K562 (cell line): ENCODE data around the gene AZU1. TPM values are rescaled to one million over a fixed set of nuclear protein-coding genes. Genes with fewer than 3 reads are reported as not detected.

ENCODE experiments used
- CREB5 ChIP-seq: fragments of 250-450 bp; sonication (Bioruptor Pico); IDR thresholded peaks from 2 replicates; pipeline ENCODE4 v1.5.0; 2020; ENCODE audit warnings: mild to moderate bottlenecking
- E4F1 ChIP-seq: fragments of 250-450 bp; sonication (Bioruptor Pico); IDR thresholded peaks from 2 replicates; pipeline ENCODE4 v1.5.0; 2021; ENCODE audit warnings: mild to moderate bottlenecking, borderline replicate concordance
- IFI16 ChIP-seq: fragments of 250-450 bp; sonication (Bioruptor Pico); IDR thresholded peaks from 2 replicates; pipeline ENCODE4 v2.1.2; 2022; ENCODE audit warnings: mild to moderate bottlenecking, inconsistent platforms
- KLF1 ChIP-seq: fragments of 450-650 bp; IDR thresholded peaks from 2 replicates; pipeline ENCODE4 v1.6.1; 2016; ENCODE audit warnings: missing genetic modification characterization, missing compliant biosample characterization
- MCM3 ChIP-seq: fragments of 450-650 bp; IDR thresholded peaks from 2 replicates; pipeline ENCODE4 v1.6.1; 2016
- MLLT1 ChIP-seq, 2 experiments: fragments of 450-650 bp; IDR thresholded peaks; 2 replicates each; pipeline ENCODE4 v1.6.1; 2016
- RB1 ChIP-seq: fragments of 450-650 bp; IDR thresholded peaks from 2 replicates; pipeline ENCODE4 v1.6.1; 2017; ENCODE audit warnings: low read depth, mild to moderate bottlenecking
- RBM39 ChIP-seq: fragments of 200-400 bp; formaldehyde crosslinking; optimal IDR thresholded peaks from 2 replicates; pipeline ENCODE3; 2018; ENCODE audit warnings: low read depth, low read length
- SIN3A ChIP-seq, 2 experiments: fragments of 150-350 bp in 1 of 2; IDR thresholded peaks; 2 replicates each; pipeline ENCODE4 v1.6.1; 2011 to 2016; ENCODE audit warnings: borderline replicate concordance in 2 of 2, low read depth in 2 of 2, low read length in 2 of 2, mild to moderate bottlenecking in 2 of 2, moderate library complexity in 2 of 2; ENCODE audit not compliant: control insufficient read depth in 1 of 2
- SMAD2 ChIP-seq: fragments of 150-350 bp; IDR thresholded peaks from 2 replicates; pipeline ENCODE4 v1.6.1; 2014; ENCODE audit warnings: low read depth, mild to moderate bottlenecking, low read length
- THRAP3 ChIP-seq: fragments of 450-650 bp; IDR thresholded peaks from 2 replicates; pipeline ENCODE4 v1.6.1; 2016; ENCODE audit warnings: mild to moderate bottlenecking, inconsistent platforms, borderline replicate concordance
- ZBTB34 ChIP-seq: fragments of 250-450 bp; sonication (Bioruptor Pico); IDR thresholded peaks from 2 replicates; pipeline ENCODE4 v1.8.0; 2021; ENCODE audit warnings: mild to moderate bottlenecking, moderate library complexity
- ZBTB5 ChIP-seq: fragments of 450-650 bp; IDR thresholded peaks from 2 replicates; pipeline ENCODE4 v1.6.1; 2017; ENCODE audit warnings: antibody characterized with exemption
- ZNF175 ChIP-seq: fragments of 200-800 bp; sonication (Bioruptor generic); IDR thresholded peaks from 2 replicates; pipeline ENCODE4 v1.6.1; 2016; ENCODE audit warnings: low read depth, mild to moderate bottlenecking, missing genetic modification characterization, missing compliant biosample characterization
- ZNF639 ChIP-seq, 2 experiments: fragments of 200-800 bp in 1 of 2; sonication (Bioruptor generic) in 1 of 2; sonication (generic) in 1 of 2; formaldehyde crosslinking in 1 of 2; IDR thresholded peaks in 1 of 2; conservative IDR thresholded peaks in 1 of 2; 2 replicates each; pipeline versions ENCODE4 v1.5.0 to v1.6.1; 2016 to 2020; ENCODE audit warnings: missing compliant biosample characterization in 1 of 2, missing genetic modification characterization in 1 of 2, missing genetic modification reagents in 1 of 2
- ZNF668 ChIP-seq: fragments of 250-450 bp; sonication (Bioruptor Pico); IDR thresholded peaks from 2 replicates; pipeline ENCODE4 v1.8.0; 2022; ENCODE audit warnings: mild to moderate bottlenecking, inconsistent platforms
- polyA plus RNA-seq, 8 experiments: library from polyadenylated mRNA; depleted of rRNA in 4 of 8; stranded (reverse) in 5 of 8; unstranded in 3 of 8; fragments of >200 nt; fragmentation: Nextera tagmentation in 2 of 8; fragmentation: Illumina TruSeq in 1 of 8; extraction: Ambion mirVana in 2 of 8; extraction: Trizol in 1 of 8; gene quantifications; 2 replicates each; pipeline versions ENCODE4 v1.2.1 to v1.2.3, GENCODE V29; 2011 to 2014; ENCODE audit warnings: inconsistent platforms in 1 of 8, missing spikeins in 1 of 8
- total RNA-seq, 7 experiments: library from RNA; depleted of rRNA in 6 of 7; stranded (reverse); fragments of >200 nt in 6 of 7; fragmentation: Illumina TruSeq in 2 of 7; extraction: Trizol in 2 of 7; gene quantifications; 2 replicates each; pipeline versions ENCODE4 v1.2.1 to v1.2.3, GENCODE V29; 2011 to 2021; ENCODE audit warnings: low replicate concordance in 1 of 7

AZU1 gene
- total and polyA plus RNA-seq, 9 of the 15 experiments (the other 6 are each of a cell fraction or from before 2014, with no cell fraction given), result 0.29 to 1.9 (median 0.59) TPM; not detected in 3

GRCh38 chr19:788983-789700, 38.5 kb upstream of the AZU1 start (continued):
- no peak for TF ChIP-seq SIN3A (IDR thresholded peaks at IDR 0.05; ENCODE audit: borderline replicate concordance in 2 of 2, control insufficient read depth in 1 of 2, low read depth in 2 of 2, low read length in 2 of 2)
- TF ChIP-seq MCM3, result no peak
- TF ChIP-seq MLLT1 (IDR thresholded peaks at IDR 0.05), result peak in 1 of 2 experiments; percentile 21; a peak in 1 of 4 replicates
- no peak for TF ChIP-seq SMAD2
- no peak for TF ChIP-seq IFI16 (CRISPR knock-in tag)
- TF ChIP-seq KLF1 (tag), result no peak
- no peak for TF ChIP-seq E4F1 (CRISPR knock-in tag)
- no peak for TF ChIP-seq RB1
- TF ChIP-seq ZNF639 (CRISPR knock-in tag; conservative IDR thresholded peaks at IDR 0.05 in 1 of 2, IDR thresholded peaks at IDR 0.05 in 1 of 2), result 0 out of 4 replicates have a peak, but pooled peaks of 1 of the 2 experiments have one; percentile 7
- TF ChIP-seq ZNF668 (CRISPR knock-in tag), result no peak
- peak; percentile 15; the same call in 1 of the 2 replicates for TF ChIP-seq ZNF175 (CRISPR knock-in tag)
- no peak for TF ChIP-seq THRAP3
- TF ChIP-seq ZBTB5, result no peak
- TF ChIP-seq ZBTB34 (CRISPR knock-in tag), result no peak
- TF ChIP-seq RBM39, result no peak
- no peak for TF ChIP-seq CREB5
